ENCODE data around the gene MIGA1.
"Not testable (repeated sequence)": the region's sequence is repeated elsewhere in the genome, so short reads cannot be mapped to it uniquely, and the experiment has no call there.

The MIGA1 gene

GRCh38 chr1:77824694-77825093, 45.2 kb downstream of the MIGA1 start:
- H3K9me3 ChIP-seq (ENCODE audit: insufficient read depth, low read length): no peaks in the 10 kb centered on the region
- H3K9ac ChIP-seq (ENCODE audit: insufficient read length, low read depth): no peak overlapping the region
- no peaks in the 10 kb centered on the region for H3K27me3 ChIP-seq (ENCODE audit: insufficient read depth, insufficient read length)
- peaks cover 2% of the 10 kb centered on the region for H3K4me1 ChIP-seq (ENCODE audit: insufficient read depth, insufficient read length)
- no peak for DNase-seq (ENCODE audit: low read depth, low spot score)
- no peak overlapping the region for H3K4me3 ChIP-seq (ENCODE audit: insufficient read length, low read depth)
- no peak for TF ChIP-seq YY1 (IDR thresholded peaks at IDR 0.05; ENCODE audit: insufficient read depth, insufficient read length)
- no peak for TF ChIP-seq SUZ12 (IDR thresholded peaks at IDR 0.05; ENCODE audit: extremely low read depth, insufficient read depth, insufficient read length)
- TF ChIP-seq ZNF274 (IDR thresholded peaks at IDR 0.05; ENCODE audit: low read depth, low read length): no peak
- peaks cover 16% of the 10 kb centered on the region for H3K36me3 ChIP-seq (ENCODE audit: insufficient read depth, insufficient read length, low read length)

GRCh38 chr1:77825131-77825709, 45.8 kb downstream of the MIGA1 start:
- no peak for TF ChIP-seq YY1 (IDR thresholded peaks at IDR 0.05; ENCODE audit: insufficient read depth, insufficient read length)
- TF ChIP-seq ZNF274 (IDR thresholded peaks at IDR 0.05; ENCODE audit: low read depth, low read length): no peak
- no peak for TF ChIP-seq SUZ12 (IDR thresholded peaks at IDR 0.05; ENCODE audit: extremely low read depth, insufficient read depth, insufficient read length)
- Histone ChIP-seq H3K4me1 (ENCODE audit: insufficient read depth, insufficient read length) (peaks cover 2% of the 10 kb centered on the region), H3K9ac (ENCODE audit: insufficient read length, low read depth) (no peak overlapping the region), H3K36me3 (ENCODE audit: insufficient read depth, insufficient read length, low read length) (peaks cover 13% of the 10 kb centered on the region), H3K27me3 (ENCODE audit: insufficient read depth, insufficient read length) (no peaks in the 10 kb centered on the region), H3K4me3 (ENCODE audit: insufficient read length, low read depth) (no peak overlapping the region), H3K9me3 (ENCODE audit: insufficient read depth, low read length) (no peaks in the 10 kb centered on the region)
- DNase-seq (ENCODE audit: low read depth, low spot score): peak; percentile 18

- H3K9ac ChIP-seq (ENCODE audit: insufficient read length, low read depth); H3K9me3 ChIP-seq (ENCODE audit: insufficient read depth, low read length); H3K4me1 ChIP-seq (ENCODE audit: insufficient read depth, insufficient read length); H3K36me3 ChIP-seq (ENCODE audit: insufficient read depth, insufficient read length, low read length); H3K4me3 ChIP-seq (ENCODE audit: insufficient read length, low read depth); H3K27me3 ChIP-seq (ENCODE audit: insufficient read depth, insufficient read length); DNase-seq (ENCODE audit: low read depth, low spot score): not testable (repeated sequence)
Observed at GRCh38 chr1:77826851-77827250, 47.4 kb downstream of the MIGA1 start.

GRCh38 chr1:77828098-77828497, 48.6 kb downstream of the MIGA1 start:
- Histone ChIP-seq H3K9ac (ENCODE audit: insufficient read length, low read depth) (no peak overlapping the region), H3K4me1 (ENCODE audit: insufficient read depth, insufficient read length) (peaks cover 2% of the 10 kb centered on the region), H3K4me3 (ENCODE audit: insufficient read length, low read depth) (no peak overlapping the region), H3K36me3 (ENCODE audit: insufficient read depth, insufficient read length, low read length) (peaks cover 3% of the 10 kb centered on the region), H3K9me3 (ENCODE audit: insufficient read depth, low read length) (no peaks in the 10 kb centered on the region), H3K27me3 (ENCODE audit: insufficient read depth, insufficient read length) (no peaks in the 10 kb centered on the region)
- no peak for DNase-seq (ENCODE audit: low read depth, low spot score)
- no peak for TF ChIP-seq YY1 (IDR thresholded peaks at IDR 0.05; ENCODE audit: insufficient read depth, insufficient read length)
- TF ChIP-seq SUZ12 (IDR thresholded peaks at IDR 0.05; ENCODE audit: extremely low read depth, insufficient read depth, insufficient read length): no peak
- TF ChIP-seq ZNF274 (IDR thresholded peaks at IDR 0.05; ENCODE audit: low read depth, low read length): no peak

GRCh38 chr1:77829851-77830250, 50.4 kb downstream of the MIGA1 start:
- H3K4me3 ChIP-seq (ENCODE audit: insufficient read length, low read depth): no peak overlapping the region
- no peaks in the 10 kb centered on the region for H3K4me1 ChIP-seq (ENCODE audit: insufficient read depth, insufficient read length)
- peaks cover 3% of the 10 kb centered on the region for H3K36me3 ChIP-seq (ENCODE audit: insufficient read depth, insufficient read length, low read length)
- H3K27me3 ChIP-seq (ENCODE audit: insufficient read depth, insufficient read length): no peaks in the 10 kb centered on the region
- H3K9me3 ChIP-seq (ENCODE audit: insufficient read depth, low read length): no peaks in the 10 kb centered on the region
- DNase-seq (ENCODE audit: low read depth, low spot score): no peak
- TF ChIP-seq ZNF274 (IDR thresholded peaks at IDR 0.05; ENCODE audit: low read depth, low read length) (no peak), YY1 (IDR thresholded peaks at IDR 0.05; ENCODE audit: insufficient read depth, insufficient read length) (no peak), SUZ12 (IDR thresholded peaks at IDR 0.05; ENCODE audit: extremely low read depth, insufficient read depth, insufficient read length) (no peak)
- no peak overlapping the region for H3K9ac ChIP-seq (ENCODE audit: insufficient read length, low read depth)

- Histone ChIP-seq H3K4me1 (ENCODE audit: insufficient read depth, insufficient read length) (no peaks in the 10 kb centered on the region), H3K36me3 (ENCODE audit: insufficient read depth, insufficient read length, low read length) (peaks cover 3% of the 10 kb centered on the region)
- DNase-seq (ENCODE audit: low read depth, low spot score): no peak
Observed at GRCh38 chr1:77830946-77831345, 51.5 kb downstream of the MIGA1 start.

GRCh38 chr1:77831566-77831965, 52.1 kb downstream of the MIGA1 start:
- Histone ChIP-seq H3K36me3 (ENCODE audit: insufficient read depth, insufficient read length, low read length) (peaks cover 3% of the 10 kb centered on the region), H3K4me3 (ENCODE audit: insufficient read length, low read depth) (no peak overlapping the region), H3K9ac (ENCODE audit: insufficient read length, low read depth) (no peak overlapping the region), H3K27me3 (ENCODE audit: insufficient read depth, insufficient read length) (no peaks in the 10 kb centered on the region), H3K4me1 (ENCODE audit: insufficient read depth, insufficient read length) (no peaks in the 10 kb centered on the region), H3K9me3 (ENCODE audit: insufficient read depth, low read length) (no peaks in the 10 kb centered on the region)
- no peak for DNase-seq (ENCODE audit: low read depth, low spot score)
- TF ChIP-seq ZNF274 (IDR thresholded peaks at IDR 0.05; ENCODE audit: low read depth, low read length) (no peak), YY1 (IDR thresholded peaks at IDR 0.05; ENCODE audit: insufficient read depth, insufficient read length) (no peak)

More at GRCh38 chr1:77830946-77831345, 51.5 kb downstream of the MIGA1 start:
- TF ChIP-seq YY1 (IDR thresholded peaks at IDR 0.05; ENCODE audit: insufficient read depth, insufficient read length) (no peak), ZNF274 (IDR thresholded peaks at IDR 0.05; ENCODE audit: low read depth, low read length) (no peak), SUZ12 (IDR thresholded peaks at IDR 0.05; ENCODE audit: extremely low read depth, insufficient read depth, insufficient read length) (no peak)
- no peak overlapping the region for H3K4me3 ChIP-seq (ENCODE audit: insufficient read length, low read depth)
- no peaks in the 10 kb centered on the region for H3K27me3 ChIP-seq (ENCODE audit: insufficient read depth, insufficient read length)
- H3K9me3 ChIP-seq (ENCODE audit: insufficient read depth, low read length): no peaks in the 10 kb centered on the region
- no peak overlapping the region for H3K9ac ChIP-seq (ENCODE audit: insufficient read length, low read depth)
